ENCODE results near the gene GLG1.
"Not testable (repeated sequence)": the region's sequence is repeated elsewhere in the genome, so short reads cannot be mapped to it uniquely, and the experiment has no call there.

GLG1 gene

DNA sequence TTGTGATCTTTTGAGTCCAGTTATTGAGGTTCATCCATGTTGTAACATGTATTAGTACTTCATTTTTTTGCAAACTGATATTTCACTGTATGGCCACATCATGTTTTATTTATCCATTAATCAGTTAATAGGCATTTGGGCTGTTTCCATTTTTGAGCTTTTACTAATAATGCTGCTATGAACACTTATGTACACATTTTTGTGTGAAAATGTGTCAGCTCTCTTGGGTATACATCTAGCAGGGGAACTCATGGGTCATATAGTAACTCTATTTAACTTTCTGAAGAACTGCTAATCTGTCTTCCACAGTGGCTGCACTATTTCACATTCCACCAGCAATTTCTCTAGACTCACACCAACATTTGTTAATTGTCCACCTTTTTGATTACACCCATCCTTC, 82.0 kb downstream of the GLG1 start:
- no peak for ATAC-seq

- ATAC-seq = no peak
These were observed 82.8 kb downstream of the GLG1 start for GRCh38 chr16:74524117-74524516.

DNA sequence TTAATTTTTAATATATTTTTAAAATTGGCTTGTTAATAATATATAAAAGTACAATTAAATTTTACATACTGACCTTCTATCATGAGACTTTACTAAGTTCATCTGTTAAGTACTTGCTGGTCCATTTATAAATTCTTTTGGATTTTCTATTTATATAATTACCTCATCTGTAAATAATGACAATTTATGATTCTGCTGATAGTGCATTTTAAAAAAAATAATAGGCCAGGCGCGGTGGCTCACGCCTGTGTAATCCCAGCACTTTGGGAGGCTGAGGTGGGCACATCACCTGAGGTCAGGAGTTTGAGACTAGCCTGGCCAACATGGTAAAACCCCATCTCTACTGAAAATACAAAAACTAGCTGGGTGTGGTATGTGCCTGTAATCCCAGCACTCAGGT, 83.2 kb downstream of the GLG1 start:
- not testable (repeated sequence) for ATAC-seq

DNA sequence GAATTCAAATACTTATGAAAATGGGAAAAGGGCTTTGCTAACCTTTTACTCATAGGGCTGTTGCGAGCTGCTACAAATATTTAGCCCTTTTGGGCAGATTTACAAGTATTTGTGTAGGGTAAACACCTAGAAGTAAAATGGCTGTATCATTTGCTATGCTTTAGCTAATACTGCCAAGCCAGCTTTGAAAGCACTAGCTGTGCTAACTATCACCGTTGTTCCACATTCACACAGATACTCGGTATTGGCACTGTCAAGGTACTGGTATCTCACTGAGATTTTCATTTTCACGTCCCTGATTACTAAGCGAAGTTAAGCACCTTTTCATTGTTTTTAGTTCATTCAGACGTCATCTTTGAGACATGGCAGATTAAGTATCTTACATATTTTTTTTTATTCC, 84.8 kb downstream of the GLG1 start:
- no peak for ATAC-seq

DNA sequence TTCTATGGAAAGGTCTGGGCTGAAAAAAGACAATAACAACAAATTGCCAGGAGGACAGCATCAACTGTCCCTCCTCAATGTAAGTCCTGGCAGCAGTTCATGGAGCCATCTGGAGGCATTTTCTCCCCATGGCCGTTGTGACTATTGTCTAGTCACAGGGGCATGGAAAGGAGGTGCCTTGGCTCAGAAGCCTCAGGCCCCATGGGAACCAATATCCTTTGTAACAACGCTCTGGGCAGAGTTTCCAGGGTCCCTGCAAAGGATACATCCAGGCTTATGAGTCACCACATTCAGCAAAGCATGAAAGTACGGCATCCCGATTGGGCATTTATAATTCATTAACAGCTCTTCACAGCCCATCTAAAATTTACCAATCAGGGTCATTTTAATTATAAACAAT, 85.2 kb downstream of the GLG1 start:
- no peak for ATAC-seq

GRCh38 chr16:74518934-74519333, 88.0 kb downstream of the GLG1 start:
- not testable (repeated sequence) for ATAC-seq

- no peak for ATAC-seq
These were observed 95.0 kb downstream of the GLG1 start for GRCh38 chr16:74511961-74512360.

- ATAC-seq = no peak
These were observed 101.9 kb downstream of the GLG1 start for GRCh38 chr16:74505011-74505410.

DNA sequence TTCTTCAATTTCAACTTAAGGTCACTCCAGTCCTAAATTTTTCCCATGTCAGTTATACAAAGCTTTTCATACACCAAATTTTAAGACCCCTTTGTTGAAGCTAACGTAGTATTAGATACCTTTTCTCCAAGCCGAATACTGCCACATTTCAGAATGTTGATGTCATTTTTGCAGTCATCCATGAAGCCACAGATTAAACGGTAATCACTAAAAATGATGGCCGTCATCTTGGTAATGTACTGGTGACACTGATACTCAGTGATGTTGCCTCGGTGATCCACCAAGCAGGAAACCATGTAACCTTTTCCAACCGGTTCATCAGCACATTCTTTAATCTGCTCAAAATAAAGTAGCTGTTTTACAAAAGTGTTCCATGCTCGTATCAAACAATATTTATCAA, 103.5 kb downstream of the GLG1 start:
- ATAC-seq = no peak

- no peak for ATAC-seq
These were observed 105.1 kb downstream of the GLG1 start for GRCh38 chr16:74501484-74502478.

DNA sequence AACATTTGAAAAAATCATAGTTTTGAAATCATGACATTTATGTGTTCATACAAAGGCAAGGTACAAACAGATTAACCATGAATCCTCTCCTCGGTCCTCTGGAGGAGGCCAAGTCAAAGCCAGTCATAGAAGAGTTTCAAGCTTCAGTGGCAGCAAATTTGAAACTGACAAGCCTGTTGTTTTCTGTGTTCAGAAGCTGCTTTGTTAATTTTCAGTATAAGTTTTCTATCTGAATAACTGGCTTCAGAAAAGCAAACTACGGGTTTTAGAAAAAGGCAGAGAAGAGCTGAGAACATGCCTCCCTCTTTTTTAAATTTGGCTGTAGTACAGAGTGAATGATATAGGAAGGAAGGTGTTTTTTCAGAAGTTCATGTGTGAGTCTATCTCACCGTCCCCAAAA, 106.0 kb downstream of the GLG1 start:
- ATAC-seq = no peak

GRCh38 chr16:74499114-74499513, 107.8 kb downstream of the GLG1 start:
- ATAC-seq = no peak

DNA sequence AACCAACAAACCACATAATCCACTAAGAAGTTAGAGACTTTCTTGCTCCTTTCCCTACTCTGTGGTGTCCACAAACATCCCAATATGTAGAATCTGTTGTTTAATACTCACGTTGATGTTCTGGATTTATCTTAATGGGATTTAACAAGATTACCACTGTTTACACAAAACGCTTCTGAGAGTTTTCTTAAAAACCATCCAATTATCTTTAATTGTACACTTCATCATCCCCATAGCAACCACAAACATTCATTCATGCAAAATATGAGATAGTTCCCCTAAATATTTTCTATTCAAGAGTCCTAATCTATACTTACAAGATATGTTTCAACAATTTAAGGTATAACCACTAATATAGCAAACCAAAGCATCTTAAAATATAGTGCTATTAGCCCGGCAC, 109.2 kb downstream of the GLG1 start:
- no peak for ATAC-seq

DNA sequence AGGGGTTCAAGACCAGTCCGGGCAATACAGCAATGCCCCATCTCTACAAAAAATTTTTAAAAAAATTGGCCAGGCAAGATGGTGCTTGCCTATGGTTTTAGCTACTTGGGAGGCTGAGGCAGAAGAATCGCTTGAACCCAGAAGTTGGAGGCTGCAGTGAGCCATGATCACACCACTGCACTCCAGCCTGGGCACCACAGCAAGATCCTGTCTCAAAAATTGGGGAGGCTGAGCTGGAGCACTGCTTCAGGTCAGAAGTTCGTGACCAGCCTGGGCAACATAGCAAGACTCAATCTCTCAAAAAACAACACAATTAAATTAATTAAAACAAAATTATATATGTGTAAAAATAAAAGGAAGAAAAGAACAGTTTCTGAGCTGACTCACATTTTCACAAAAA, 110.9 kb downstream of the GLG1 start:
- ATAC-seq = no peak

- ATAC-seq = no peak
These were observed 113.9 kb downstream of the GLG1 start for GRCh38 chr16:74492976-74493375.

DNA sequence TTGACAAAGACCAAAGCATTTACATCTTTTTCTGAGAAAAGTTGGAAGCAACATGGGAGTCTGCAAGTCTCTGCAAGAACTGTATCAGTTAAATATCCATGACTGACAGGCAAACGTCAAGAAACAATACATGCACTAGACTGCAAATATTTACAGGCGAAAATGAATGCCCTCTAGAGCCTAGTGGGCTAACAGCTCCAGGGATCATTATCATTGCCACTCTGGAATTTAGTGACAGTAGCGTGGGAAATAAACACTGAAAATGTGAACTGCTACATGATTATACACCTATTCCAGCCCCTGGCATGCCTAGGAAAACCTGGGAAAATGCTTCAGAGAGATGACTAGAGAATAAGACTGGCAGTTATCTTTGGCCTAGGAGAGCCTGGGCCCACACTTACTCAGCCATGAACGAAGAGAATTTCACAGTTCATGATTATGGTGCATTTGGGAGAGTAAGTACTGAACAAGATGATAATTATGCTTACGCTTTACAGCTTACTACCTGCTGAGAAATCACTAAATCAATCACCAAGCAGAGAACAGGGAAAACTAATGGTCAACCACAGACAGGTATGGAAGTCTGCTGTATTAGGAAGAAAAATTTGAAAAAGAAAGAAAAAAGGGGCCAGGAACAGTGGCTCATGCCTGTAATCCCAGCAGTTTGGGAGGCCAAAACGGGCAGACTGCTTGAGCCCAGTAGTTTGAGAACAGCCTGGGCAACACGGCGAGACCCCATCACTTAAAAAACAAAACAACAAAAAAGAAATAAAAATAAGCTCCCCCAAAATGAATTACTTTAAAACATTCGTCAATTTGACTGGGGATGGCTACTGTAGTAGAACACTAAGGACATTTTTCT, 119.0 kb downstream of the GLG1 start:
- ATAC-seq = no peak

- no peak for ATAC-seq
These were observed 121.0 kb downstream of the GLG1 start for GRCh38 chr16:74485916-74486315.

- ATAC-seq = no peak
These were observed 126.5 kb downstream of the GLG1 start for GRCh38 chr16:74480150-74481029.

DNA sequence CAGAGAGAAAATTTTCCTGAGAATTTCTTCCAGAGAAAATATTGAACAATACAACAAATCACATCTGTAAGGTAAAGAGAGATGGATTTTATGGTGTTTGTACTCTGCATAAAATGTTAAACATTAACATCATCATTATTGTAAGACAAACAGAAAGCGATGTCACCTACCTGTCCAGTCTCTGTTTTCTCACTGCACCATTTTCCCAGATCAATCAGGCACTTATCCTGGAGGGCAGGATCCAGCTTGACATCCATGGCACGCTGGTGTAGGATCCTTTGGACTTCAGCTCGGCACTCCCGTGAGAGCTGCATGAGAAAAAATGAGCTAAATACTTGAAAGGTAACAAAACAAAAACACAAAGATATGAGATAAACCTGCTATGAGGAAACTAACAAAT, 129.7 kb downstream of the GLG1 start:
- ATAC-seq = no peak

GRCh38 chr16:74474416-74474815, 132.5 kb downstream of the GLG1 start:
- ATAC-seq = no peak

- ATAC-seq = no peak
These were observed 134.4 kb downstream of the GLG1 start for GRCh38 chr16:74472540-74472939.

- ATAC-seq = no peak
These were observed 134.9 kb downstream of the GLG1 start for GRCh38 chr16:74472010-74472409.

Data from activated CD4-positive, CD25-positive, alpha-beta regulatory T cell treated with anti-CD3 and anti-CD28 coated beads, Interleukin-2, amount 50 U/mL, for 24 hours (primary cell).